Stimulated activated CD4-positive, alpha-beta T cell treated with anti-CD3 and anti-CD28 coated beads, Interleukin-4, amount 100 ng/mL, for 48 hours (primary cell): ENCODE results near the gene RALGPS1.

Experiments
- DNase-seq, 2 donors: peaks; one replicate each; pipeline ENCODE4 v3.0.0-alpha.2; 2020; ENCODE audit warnings: low read depth in 2 of 2

RALGPS1 gene

GRCh38 chr9:127187231-127187956, 272.8 kb downstream of the RALGPS1 start:
- DNase-seq, result no peak

GRCh38 chr9:127188396-127188795, 273.8 kb downstream of the RALGPS1 start:
- DNase-seq, result no peak

DNA sequence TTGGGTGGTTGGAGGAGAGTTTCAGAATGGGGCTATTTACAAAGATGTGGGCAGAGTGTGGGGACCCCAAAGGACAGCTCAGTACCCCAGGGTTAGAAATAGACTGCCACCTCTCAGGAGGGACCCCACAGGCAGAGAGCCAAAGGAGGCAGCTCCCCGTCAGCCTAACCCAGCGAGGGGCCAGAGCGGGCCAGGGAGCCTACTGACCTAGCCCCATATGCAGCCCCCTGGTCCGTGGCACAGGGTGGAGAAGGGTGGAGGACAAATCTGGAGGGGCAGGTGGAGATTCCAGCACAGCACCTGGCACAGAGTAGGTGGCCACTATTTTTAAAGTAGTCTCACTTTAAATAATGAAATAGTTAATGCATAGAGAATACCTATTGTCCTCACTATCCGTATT, 275.0 kb downstream of the RALGPS1 start:
- DNase-seq, result no peak

- no peak for DNase-seq
Observed at GRCh38 chr9:127192744-127193143, 278.2 kb downstream of the RALGPS1 start.

GRCh38 chr9:127193483-127193882, 278.9 kb downstream of the RALGPS1 start:
- DNase-seq, result no peak

GRCh38 chr9:127194881-127195713, 280.5 kb downstream of the RALGPS1 start:
- DNase-seq, result no peak

DNA sequence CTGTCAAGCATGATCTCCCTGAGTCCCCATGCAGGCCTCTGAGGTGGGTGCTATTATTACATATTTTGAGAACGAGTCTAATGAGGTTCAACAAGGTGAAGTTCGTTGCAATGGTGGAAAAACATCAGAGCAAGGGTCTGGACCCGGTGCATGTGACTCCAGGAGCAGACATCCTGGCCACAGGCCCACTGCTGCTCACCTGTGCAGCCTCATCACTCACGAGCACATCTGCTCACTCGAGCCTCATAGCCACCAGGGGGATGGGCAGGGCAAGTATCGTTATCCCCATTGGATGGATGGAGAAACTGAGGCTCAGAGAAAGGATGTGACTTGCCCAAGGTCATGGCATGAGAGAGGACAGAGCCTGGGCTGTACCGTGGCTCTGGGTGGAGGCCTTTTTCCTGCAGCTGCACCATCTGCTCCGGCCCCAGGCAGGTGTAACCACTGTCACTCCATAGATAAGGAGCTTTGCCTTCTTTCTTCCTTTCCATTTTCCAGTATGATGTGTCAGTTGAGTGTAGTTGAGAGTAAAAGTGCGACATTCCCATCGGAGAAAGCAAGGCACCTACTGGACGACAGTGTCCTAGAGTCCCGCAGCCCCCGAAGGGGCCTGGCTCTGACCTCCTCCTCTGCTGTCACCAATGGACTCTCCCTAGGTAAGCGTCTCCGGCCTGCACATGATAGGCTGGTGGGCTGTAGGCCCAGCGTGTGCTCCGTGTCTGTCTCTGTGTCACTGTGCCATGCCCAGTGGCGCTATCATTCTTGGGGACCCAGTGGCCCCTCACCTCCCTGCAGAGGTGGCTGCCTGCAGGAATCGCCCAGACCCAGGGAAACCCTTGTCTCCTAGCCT, 281.6 kb downstream of the RALGPS1 start:
- no peak for DNase-seq

GRCh38 chr9:127196826-127197145, 282.2 kb downstream of the RALGPS1 start:
- no peak for DNase-seq

- DNase-seq, result no peak
Observed at GRCh38 chr9:127197186-127197860, 282.7 kb downstream of the RALGPS1 start.

- DNase-seq, result no peak
Observed at GRCh38 chr9:127197861-127198430, 283.4 kb downstream of the RALGPS1 start.

DNA sequence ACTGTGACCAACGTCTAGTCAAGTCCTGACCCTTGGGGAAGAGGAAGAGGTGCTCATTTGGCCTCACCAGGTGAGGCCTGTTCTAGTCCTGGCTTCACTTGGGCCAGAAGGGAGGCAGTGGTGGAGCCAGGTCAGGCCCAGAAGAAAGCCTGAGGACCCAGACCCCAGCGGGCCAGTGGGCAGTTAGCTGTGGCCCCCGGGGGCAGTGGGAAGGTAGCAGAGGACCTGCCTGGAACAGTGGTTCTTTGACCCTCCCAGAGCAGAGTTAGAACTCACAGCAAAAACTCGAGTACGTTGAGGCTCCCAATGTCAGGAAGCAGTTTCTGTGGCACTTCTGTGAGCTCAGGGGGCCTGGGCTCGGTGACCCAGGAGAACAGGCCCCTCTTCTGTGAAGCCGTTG, 284.0 kb downstream of the RALGPS1 start:
- DNase-seq, result no peak

DNA sequence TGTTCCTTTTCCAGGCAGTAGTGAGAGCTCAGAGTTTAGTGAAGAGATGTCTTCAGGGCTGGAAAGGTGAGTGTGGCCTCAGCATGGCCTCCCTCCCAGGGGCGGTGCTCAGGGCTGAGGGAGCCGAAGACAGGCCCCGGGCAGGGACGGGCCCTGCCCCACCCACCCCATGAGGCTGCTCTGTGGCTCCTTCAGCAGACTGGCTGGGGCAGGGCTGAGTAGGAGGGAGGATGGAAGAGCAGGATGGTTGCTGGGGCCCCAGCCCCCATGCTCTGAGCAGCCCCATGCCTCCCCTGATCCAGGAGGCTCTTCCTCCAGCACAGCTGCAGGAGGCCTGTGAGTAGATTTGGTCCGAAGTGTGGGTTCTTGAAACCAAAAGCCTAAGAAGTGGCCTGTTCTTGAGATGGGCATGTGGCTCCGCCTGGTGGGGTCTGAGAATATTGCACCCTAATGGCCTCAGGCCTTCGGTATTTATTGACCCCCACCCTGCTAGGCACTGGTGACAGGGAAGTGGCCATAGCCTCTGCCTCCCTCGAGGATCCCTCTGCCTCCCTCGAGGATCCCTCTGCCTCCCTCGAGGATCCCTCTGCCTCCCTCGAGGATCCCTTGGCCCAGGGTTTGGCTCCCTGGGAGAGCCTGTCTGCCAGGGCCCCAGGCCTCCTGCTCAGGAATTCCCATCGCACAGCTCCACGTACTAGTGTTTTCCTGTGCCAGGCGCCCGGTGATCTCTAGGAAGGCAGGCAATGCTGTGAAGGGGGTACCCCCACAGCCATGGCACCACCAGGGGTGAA, 284.6 kb downstream of the RALGPS1 start:
- DNase-seq, result peak; percentile 63 to 75

- no peak for DNase-seq
Observed at GRCh38 chr9:127200106-127200862, 285.7 kb downstream of the RALGPS1 start.

DNA sequence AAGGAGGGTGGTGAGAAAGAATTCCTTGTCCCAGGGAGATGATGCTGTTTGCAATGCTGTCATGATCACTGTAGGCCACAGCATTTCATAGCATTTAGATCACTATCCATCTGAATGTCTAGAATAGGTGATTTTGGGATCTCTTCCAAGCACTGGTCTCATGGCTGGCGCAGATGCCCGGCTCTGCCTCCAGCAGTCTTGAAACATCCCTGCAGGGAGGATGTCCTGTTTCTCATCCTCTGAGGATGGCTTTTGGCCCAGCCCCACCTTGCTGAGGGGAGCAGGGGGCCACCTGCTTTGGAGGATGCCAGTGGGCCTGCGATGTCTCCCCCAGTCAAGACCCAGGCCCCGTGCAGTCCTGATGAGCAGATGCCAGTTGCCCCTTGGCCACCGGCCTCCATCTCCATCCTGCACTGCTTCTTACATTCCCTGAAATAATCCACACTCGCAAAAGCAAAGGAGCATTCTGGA, 286.5 kb downstream of the RALGPS1 start:
- DNase-seq, result no peak

DNA sequence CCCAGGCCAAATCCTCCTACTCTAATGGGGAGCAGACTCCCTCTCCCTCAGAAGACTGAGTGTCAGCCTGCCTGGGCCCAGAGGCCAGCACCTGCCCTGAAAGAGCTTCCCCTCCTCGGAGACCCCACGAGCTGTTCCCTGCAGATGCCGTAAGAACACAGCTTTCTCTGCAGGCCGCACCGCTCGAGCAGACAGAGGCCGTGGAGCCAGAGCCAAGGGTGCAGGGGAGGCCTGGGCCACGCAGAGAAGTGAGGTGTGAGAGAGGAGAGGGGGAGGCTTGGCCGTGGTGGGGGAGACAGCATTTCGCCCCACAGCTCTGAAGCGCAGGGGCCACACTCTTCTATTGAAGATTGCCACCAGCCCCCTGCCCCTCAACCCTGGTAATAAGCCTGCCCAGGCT, 287.1 kb downstream of the RALGPS1 start:
- no peak for DNase-seq

DNA sequence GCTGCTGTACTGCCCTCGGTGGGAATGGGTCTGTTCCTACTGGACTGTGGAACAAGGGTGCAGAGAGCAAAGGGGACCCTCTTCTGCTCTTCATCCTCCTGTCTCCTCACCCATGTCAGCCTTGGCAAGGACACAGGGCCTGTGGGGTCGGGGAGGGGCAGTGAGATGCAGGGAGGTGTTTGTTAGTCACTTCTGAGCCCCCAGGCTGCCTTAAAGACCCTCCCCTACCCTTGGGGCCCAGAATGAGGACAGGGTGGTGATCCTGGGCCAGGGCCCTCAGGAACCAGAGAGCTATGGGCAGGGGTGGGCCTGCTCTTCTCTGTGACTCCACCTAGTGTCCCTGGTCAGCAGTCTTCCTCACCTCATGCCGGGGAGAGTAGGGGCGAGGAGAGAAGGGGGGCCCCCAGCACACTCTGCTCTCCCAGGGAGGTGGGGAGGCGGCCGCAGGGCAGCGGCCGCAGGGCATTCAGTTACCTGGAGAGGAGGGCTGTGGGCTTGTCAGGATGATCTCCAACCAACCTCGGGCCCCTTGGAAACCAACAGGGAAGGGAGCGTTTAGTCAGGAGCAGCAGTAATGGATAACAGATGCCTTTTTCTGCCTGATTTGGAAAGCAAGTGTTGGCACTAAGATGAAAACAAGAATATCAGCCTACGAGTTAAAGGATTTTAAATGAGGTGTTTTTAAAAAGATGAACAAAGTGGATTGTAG, 288.0 kb downstream of the RALGPS1 start:
- no peak for DNase-seq

DNA sequence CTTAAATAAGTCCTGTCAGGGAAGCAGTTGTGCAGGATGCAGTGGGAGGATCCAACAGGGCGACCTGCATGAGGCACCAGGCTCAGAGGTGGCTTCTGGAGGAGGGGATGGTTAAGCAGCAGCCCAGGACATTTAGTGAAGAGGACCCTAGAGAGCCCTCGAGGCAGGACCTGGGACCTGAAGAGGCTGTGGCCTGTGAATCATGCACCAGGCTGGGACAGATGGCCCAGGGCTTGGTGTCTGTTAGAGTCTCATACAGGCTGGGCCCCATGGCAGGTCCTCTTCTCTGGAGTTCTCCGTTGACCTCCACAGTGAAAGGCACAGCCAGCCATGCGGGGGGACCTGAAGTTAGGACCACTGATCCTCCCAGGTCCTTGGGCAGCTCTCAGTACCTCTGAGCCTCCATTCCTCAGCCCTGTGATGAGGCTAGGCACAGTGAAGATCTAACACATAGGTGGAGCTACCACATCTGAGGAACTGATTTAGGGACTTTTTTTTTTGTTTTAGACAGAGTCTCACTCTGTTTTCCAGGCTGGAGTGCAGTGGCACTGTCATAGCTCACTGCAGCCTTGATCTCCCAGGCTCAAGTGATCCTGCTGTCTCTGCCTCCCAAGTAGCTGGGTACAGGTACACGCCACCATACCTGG, 289.2 kb downstream of the RALGPS1 start:
- no peak for DNase-seq

DNA sequence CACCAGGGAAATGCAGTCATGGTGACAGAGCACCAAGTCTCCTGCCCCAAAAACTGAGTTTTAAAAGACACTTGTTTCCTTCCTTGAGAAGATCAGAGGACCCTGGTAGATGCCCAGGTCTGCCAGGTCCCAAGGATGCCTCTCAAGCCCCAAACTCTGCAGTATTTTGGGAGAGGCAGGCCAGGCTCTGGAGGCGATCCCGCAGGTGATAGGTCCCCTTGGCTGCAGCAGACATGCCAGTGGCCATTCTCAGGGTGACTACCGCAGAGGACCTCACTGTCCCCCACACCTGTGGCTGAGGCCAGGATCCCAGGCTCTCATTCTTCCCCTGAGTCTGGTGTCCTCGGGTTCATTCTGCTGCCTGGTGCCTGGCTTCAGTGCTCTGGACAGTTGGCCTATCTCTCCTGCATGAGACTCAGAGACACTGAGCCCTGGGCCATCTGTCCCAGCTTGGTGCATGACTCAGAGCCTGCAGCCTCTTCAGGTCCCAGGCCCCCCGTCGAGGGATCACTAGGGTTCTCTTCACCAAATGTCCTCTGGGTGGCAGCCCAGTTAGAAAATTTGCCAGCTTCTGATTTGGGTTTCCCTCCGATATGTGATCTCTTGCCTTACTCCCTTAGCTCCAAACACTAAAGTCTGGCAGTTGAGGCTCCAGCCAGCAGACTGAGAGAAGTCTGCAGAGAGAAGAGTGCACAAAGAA, 290.3 kb downstream of the RALGPS1 start:
- DNase-seq, result no peak
